ENCODE results near the gene MOV10.

Gene MOV10

GRCh38 chr1:112697781-112698201 lies 23.3 kb downstream of the MOV10 start:
- H3K36me3 ChIP-seq (ENCODE audit: control insufficient read depth, insufficient read depth, low read length): peaks cover 36% of the 10 kb centered on the region
- no peaks in the 10 kb centered on the region for H3K27me3 ChIP-seq (ENCODE audit: control insufficient read depth, insufficient read depth, low read length, poor library complexity, severe bottlenecking)
- no peak overlapping the region for H3K27ac ChIP-seq (ENCODE audit: insufficient read depth, low read depth, low read length, poor library complexity, severe bottlenecking)
- no peak overlapping the region for H3K4me3 ChIP-seq (ENCODE audit: insufficient read depth, low read depth, low read length)
- H3K9me3 ChIP-seq (ENCODE audit: control insufficient read depth, low read length): no peaks in the 10 kb centered on the region
- peaks cover 15% of the 10 kb centered on the region for H3K4me1 ChIP-seq (ENCODE audit: control insufficient read depth, insufficient read depth, low read length)
- WGBS, 2 experiments: 92 to 95% methylated on average over 9 of the region's 9 CpGs

GRCh38 chr1:112698366-112699310 lies 24.2 kb downstream of the MOV10 start:
- 82 to 84% methylated on average over 17 of the region's 17 CpGs for WGBS, 2 experiments
- no peaks in the 10 kb centered on the region for H3K9me3 ChIP-seq (ENCODE audit: control insufficient read depth, low read length)
- H3K4me3 ChIP-seq (ENCODE audit: insufficient read depth, low read depth, low read length): no peak overlapping the region
- peaks cover 34% of the 10 kb centered on the region for H3K36me3 ChIP-seq (ENCODE audit: control insufficient read depth, insufficient read depth, low read length)
- no peaks in the 10 kb centered on the region for H3K27me3 ChIP-seq (ENCODE audit: control insufficient read depth, insufficient read depth, low read length, poor library complexity, severe bottlenecking)
- no peak overlapping the region for H3K27ac ChIP-seq (ENCODE audit: insufficient read depth, low read depth, low read length, poor library complexity, severe bottlenecking)
- peaks cover 15% of the 10 kb centered on the region for H3K4me1 ChIP-seq (ENCODE audit: control insufficient read depth, insufficient read depth, low read length)

- H3K36me3 ChIP-seq (ENCODE audit: control insufficient read depth, insufficient read depth, low read length): peaks cover 30% of the 10 kb centered on the region
- no peak overlapping the region for H3K27ac ChIP-seq (ENCODE audit: insufficient read depth, low read depth, low read length, poor library complexity, severe bottlenecking)
- 89 to 91% methylated on average over 13 of the region's 13 CpGs for WGBS, 2 experiments
These were observed 25.1 kb downstream of the MOV10 start for GRCh38 chr1:112699425-112700144.

GRCh38 chr1:112700290-112701226 lies 26.1 kb downstream of the MOV10 start:
- H3K4me1 ChIP-seq (ENCODE audit: control insufficient read depth, insufficient read depth, low read length): peaks cover 31% of the 10 kb centered on the region

More at GRCh38 chr1:112699425-112700144, 25.1 kb downstream of the MOV10 start:
- Histone ChIP-seq H3K9me3 (ENCODE audit: control insufficient read depth, low read length) (no peaks in the 10 kb centered on the region), H3K4me1 (ENCODE audit: control insufficient read depth, insufficient read depth, low read length) (peaks cover 21% of the 10 kb centered on the region), H3K4me3 (ENCODE audit: insufficient read depth, low read depth, low read length) (no peak overlapping the region), H3K27me3 (ENCODE audit: control insufficient read depth, insufficient read depth, low read length, poor library complexity, severe bottlenecking) (no peaks in the 10 kb centered on the region)

DNA sequence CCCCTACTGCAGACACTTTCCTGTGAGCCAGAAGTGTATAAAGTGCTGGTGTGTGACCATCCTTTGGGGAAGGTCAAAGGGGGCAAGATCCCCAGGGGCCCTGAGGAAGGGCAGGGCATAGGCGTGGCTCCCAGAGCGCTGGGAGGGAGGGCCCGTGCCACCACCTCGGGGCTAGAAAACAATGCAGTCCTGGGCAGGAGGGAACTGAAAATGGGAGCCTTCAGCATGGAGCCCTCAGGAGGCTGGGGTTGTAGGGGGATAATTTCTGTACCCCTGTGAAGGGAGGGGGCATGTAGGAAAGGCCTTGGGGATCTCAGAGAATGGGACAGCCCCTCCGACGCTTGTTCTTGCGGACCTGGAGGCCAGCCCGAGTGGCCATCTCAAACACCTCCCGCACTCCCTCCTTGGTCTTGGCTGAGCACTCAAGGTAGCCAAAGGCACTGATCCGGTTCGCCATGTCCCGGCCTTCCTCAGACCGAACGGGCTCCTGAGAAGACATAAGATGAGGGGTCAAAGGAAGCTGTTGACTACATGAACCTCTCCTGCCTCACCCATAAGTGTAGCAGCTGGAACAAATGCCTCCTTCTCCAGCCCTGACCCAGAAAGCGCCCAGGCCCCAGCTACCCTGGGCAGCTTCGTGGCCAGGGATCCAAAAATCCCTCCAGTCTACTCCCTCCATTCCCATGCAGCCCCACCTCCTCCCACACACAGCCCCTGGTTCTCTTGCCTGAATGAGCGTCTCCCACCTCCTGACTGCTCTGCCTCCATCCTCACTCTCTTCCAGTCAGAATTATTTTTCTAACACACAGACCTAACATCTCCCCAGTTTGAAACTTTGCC lies 27.0 kb downstream of the MOV10 start:
- H3K4me3 ChIP-seq (ENCODE audit: insufficient read depth, low read depth, low read length): no peak overlapping the region
- peaks cover 35% of the 10 kb centered on the region for H3K4me1 ChIP-seq (ENCODE audit: control insufficient read depth, insufficient read depth, low read length)
- 84 to 86% methylated on average over 17 of the region's 17 CpGs for WGBS, 2 experiments
- H3K36me3 ChIP-seq (ENCODE audit: control insufficient read depth, insufficient read depth, low read length): peaks cover 18% of the 10 kb centered on the region
- H3K27ac ChIP-seq (ENCODE audit: insufficient read depth, low read depth, low read length, poor library complexity, severe bottlenecking): no peak overlapping the region
- H3K9me3 ChIP-seq (ENCODE audit: control insufficient read depth, low read length): no peaks in the 10 kb centered on the region
- H3K27me3 ChIP-seq (ENCODE audit: control insufficient read depth, insufficient read depth, low read length, poor library complexity, severe bottlenecking): peaks cover 9% of the 10 kb centered on the region

More at GRCh38 chr1:112700290-112701226, 26.1 kb downstream of the MOV10 start:
- no peak overlapping the region for H3K27ac ChIP-seq (ENCODE audit: insufficient read depth, low read depth, low read length, poor library complexity, severe bottlenecking)
- peaks cover 25% of the 10 kb centered on the region for H3K36me3 ChIP-seq (ENCODE audit: control insufficient read depth, insufficient read depth, low read length)
- no peak overlapping the region for H3K4me3 ChIP-seq (ENCODE audit: insufficient read depth, low read depth, low read length)
- H3K27me3 ChIP-seq (ENCODE audit: control insufficient read depth, insufficient read depth, low read length, poor library complexity, severe bottlenecking): no peaks in the 10 kb centered on the region
- H3K9me3 ChIP-seq (ENCODE audit: control insufficient read depth, low read length): no peaks in the 10 kb centered on the region
- 49 to 60% methylated on average over 7 of the region's 7 CpGs for WGBS, 2 experiments

DNA sequence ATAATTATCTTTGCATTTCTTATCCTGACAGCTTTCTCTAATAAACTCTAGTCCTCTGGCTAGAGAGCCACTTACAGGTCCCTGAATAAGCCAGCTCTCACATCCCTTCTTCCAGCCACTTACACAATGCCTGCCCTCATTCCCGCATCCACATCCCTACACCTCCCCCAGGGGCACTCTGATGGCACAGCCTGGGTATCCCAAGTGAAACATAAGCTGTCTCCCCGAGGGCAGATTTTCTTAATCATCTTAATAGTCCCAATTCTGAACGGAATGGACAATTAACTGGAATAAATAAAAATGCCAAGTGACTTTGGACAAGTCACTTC lies 27.6 kb downstream of the MOV10 start:
- WGBS, 2 experiments: 85 to 88% methylated on average over 3 of the region's 3 CpGs
- Histone ChIP-seq H3K4me3 (ENCODE audit: insufficient read depth, low read depth, low read length) (no peak overlapping the region), H3K36me3 (ENCODE audit: control insufficient read depth, insufficient read depth, low read length) (peaks cover 13% of the 10 kb centered on the region)

DNA sequence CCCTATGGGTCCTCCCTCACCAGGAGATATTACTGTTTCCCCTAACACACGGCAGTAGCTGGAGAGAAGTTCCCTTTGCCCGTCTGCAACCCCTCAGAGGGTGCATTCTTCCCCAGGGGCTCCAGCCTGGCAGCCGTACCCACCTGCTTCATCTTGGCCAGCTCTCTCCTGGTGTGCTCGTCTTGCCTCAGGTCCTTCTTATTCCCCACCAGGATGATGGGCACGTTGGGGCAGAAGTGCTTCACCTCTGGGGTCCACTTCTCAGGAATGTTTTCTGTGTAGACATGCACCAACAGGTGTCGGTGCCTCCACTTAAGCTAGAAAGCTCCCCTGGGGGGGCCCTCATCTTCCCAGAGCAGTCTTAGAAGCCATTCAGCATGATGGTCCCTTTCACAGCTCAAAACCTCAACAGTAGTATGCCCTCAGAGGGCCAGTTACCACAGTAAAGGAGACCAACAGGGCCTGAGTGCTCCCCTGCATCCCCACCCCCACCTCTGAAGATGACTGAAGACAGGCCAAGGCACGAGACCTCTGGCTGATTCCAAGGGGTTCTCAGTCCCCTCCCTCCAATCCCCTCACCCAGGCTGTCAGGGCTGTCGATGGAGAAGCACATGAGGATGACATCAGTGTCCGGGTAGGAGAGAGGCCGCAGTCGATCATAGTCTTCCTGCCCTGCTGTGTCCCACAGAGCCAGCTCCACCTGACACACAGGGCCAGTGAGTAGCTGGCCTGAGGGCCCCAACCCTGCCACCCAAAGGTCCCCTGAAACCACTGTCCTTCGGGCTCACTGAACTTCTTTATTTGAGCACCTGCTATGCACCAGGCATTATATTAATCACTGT lies 28.2 kb downstream of the MOV10 start:
- no peaks in the 10 kb centered on the region for H3K9me3 ChIP-seq (ENCODE audit: control insufficient read depth, low read length)
- no peak overlapping the region for H3K4me3 ChIP-seq (ENCODE audit: insufficient read depth, low read depth, low read length)
- H3K27ac ChIP-seq (ENCODE audit: insufficient read depth, low read depth, low read length, poor library complexity, severe bottlenecking): no peak overlapping the region
- 85 to 86% methylated on average over 12 of the region's 12 CpGs for WGBS, 2 experiments
- peaks cover 35% of the 10 kb centered on the region for H3K4me1 ChIP-seq (ENCODE audit: control insufficient read depth, insufficient read depth, low read length)
- peaks cover 13% of the 10 kb centered on the region for H3K36me3 ChIP-seq (ENCODE audit: control insufficient read depth, insufficient read depth, low read length)
- peaks cover 14% of the 10 kb centered on the region for H3K27me3 ChIP-seq (ENCODE audit: control insufficient read depth, insufficient read depth, low read length, poor library complexity, severe bottlenecking)

More for the DNA sequence above, 27.6 kb downstream of the MOV10 start:
- Histone ChIP-seq H3K27me3 (ENCODE audit: control insufficient read depth, insufficient read depth, low read length, poor library complexity, severe bottlenecking) (peaks cover 12% of the 10 kb centered on the region), H3K4me1 (ENCODE audit: control insufficient read depth, insufficient read depth, low read length) (peaks cover 35% of the 10 kb centered on the region), H3K9me3 (ENCODE audit: control insufficient read depth, low read length) (no peaks in the 10 kb centered on the region), H3K27ac (ENCODE audit: insufficient read depth, low read depth, low read length, poor library complexity, severe bottlenecking) (no peak overlapping the region)

DNA sequence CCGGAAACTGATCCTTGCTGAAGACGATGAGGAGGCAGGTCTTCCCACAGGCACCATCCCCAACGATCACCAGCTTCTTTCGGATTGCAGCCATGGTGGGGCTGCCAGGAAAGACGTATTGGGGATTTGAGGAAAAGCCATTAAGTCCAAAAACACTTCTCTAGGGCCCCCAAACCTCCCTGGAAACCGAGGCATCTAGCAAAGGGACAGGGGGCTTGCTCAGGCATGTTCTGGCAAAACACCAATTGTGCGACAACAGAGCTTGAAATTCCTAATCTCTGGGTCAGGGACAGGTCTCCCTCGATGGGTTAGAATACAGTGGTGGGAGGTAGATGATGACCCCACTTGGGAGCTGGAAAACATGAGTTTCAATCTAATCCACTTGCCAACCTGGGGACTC lies 29.2 kb downstream of the MOV10 start:
- peaks cover 35% of the 10 kb centered on the region for H3K4me1 ChIP-seq (ENCODE audit: control insufficient read depth, insufficient read depth, low read length)
- peaks cover 23% of the 10 kb centered on the region for H3K27me3 ChIP-seq (ENCODE audit: control insufficient read depth, insufficient read depth, low read length, poor library complexity, severe bottlenecking)
- H3K36me3 ChIP-seq (ENCODE audit: control insufficient read depth, insufficient read depth, low read length): peaks cover 13% of the 10 kb centered on the region
- H3K9me3 ChIP-seq (ENCODE audit: control insufficient read depth, low read length): no peaks in the 10 kb centered on the region
- WGBS, 2 experiments: 87 to 92% methylated on average over 8 of the region's 8 CpGs
- no peak overlapping the region for H3K4me3 ChIP-seq (ENCODE audit: insufficient read depth, low read depth, low read length)
- H3K27ac ChIP-seq (ENCODE audit: insufficient read depth, low read depth, low read length, poor library complexity, severe bottlenecking): no peak overlapping the region

All from ectodermal cell (in vitro differentiated cells).